ENCODE measurements around the gene SLC26A11.
"Not testable (repeated sequence)": the region's sequence is repeated elsewhere in the genome, so short reads cannot be mapped to it uniquely, and the experiment has no call there.

The SLC26A11 gene

GRCh38 chr17:80233202-80233601 lies 13.0 kb downstream of the SLC26A11 start:
- Histone ChIP-seq H3K27me3 (ENCODE audit: control insufficient read depth, insufficient read depth, low read length) (no peaks in the 10 kb centered on the region), H3K4me1 (ENCODE audit: control insufficient read depth, insufficient read depth, low read length) (no peaks in the 10 kb centered on the region), H3K9ac (ENCODE audit: low read depth, low read length) (no peak overlapping the region), H3K4me3 (ENCODE audit: low read depth, low read length) (no peak overlapping the region), H3K36me3 (ENCODE audit: control insufficient read depth, insufficient read depth, low read length) (peaks cover 13% of the 10 kb centered on the region), H3K9me3 (ENCODE audit: control insufficient read depth, insufficient read depth, low read length) (no peaks in the 10 kb centered on the region)

DNA sequence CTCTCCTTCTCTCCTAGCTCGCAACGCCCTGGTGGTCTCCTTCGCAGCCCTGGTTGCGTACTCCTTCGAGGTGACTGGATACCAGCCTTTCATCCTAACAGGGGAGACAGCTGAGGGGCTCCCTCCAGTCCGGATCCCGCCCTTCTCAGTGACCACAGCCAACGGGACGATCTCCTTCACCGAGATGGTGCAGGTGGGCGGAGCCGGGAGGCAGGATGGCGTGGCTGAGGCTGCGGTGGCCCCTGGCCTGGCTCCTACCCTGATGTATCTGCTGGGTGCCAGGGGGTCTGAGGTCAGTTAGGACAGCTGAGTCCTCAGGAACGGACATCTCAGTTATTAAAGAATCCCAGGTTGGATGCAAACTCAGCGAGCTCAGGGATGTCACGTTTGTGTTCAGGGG lies 16.7 kb downstream of the SLC26A11 start:
- H3K9me3 ChIP-seq (ENCODE audit: control insufficient read depth, insufficient read depth, low read length) = no peaks in the 10 kb centered on the region
- peaks cover 12% of the 10 kb centered on the region for H3K36me3 ChIP-seq (ENCODE audit: control insufficient read depth, insufficient read depth, low read length)
- H3K9ac ChIP-seq (ENCODE audit: low read depth, low read length) = no peak overlapping the region
- H3K4me1 ChIP-seq (ENCODE audit: control insufficient read depth, insufficient read depth, low read length) = no peaks in the 10 kb centered on the region
- H3K4me3 ChIP-seq (ENCODE audit: low read depth, low read length) = no peak overlapping the region
- no peaks in the 10 kb centered on the region for H3K27me3 ChIP-seq (ENCODE audit: control insufficient read depth, insufficient read depth, low read length)

GRCh38 chr17:80237386-80237785 lies 17.2 kb downstream of the SLC26A11 start:
- Histone ChIP-seq H3K36me3 (ENCODE audit: control insufficient read depth, insufficient read depth, low read length) (peaks cover 14% of the 10 kb centered on the region), H3K4me3 (ENCODE audit: low read depth, low read length) (no peak overlapping the region), H3K27me3 (ENCODE audit: control insufficient read depth, insufficient read depth, low read length) (no peaks in the 10 kb centered on the region), H3K9me3 (ENCODE audit: control insufficient read depth, insufficient read depth, low read length) (no peaks in the 10 kb centered on the region), H3K9ac (ENCODE audit: low read depth, low read length) (no peak overlapping the region), H3K4me1 (ENCODE audit: control insufficient read depth, insufficient read depth, low read length) (no peaks in the 10 kb centered on the region)

- Histone ChIP-seq H3K27me3 (ENCODE audit: control insufficient read depth, insufficient read depth, low read length) (no peaks in the 10 kb centered on the region), H3K36me3 (ENCODE audit: control insufficient read depth, insufficient read depth, low read length) (peaks cover 17% of the 10 kb centered on the region), H3K9me3 (ENCODE audit: control insufficient read depth, insufficient read depth, low read length) (no peaks in the 10 kb centered on the region), H3K4me3 (ENCODE audit: low read depth, low read length) (no peak overlapping the region), H3K9ac (ENCODE audit: low read depth, low read length) (no peak overlapping the region), H3K4me1 (ENCODE audit: control insufficient read depth, insufficient read depth, low read length) (no peaks in the 10 kb centered on the region)
Measured at GRCh38 chr17:80242505-80242904, 22.3 kb downstream of the SLC26A11 start.

DNA sequence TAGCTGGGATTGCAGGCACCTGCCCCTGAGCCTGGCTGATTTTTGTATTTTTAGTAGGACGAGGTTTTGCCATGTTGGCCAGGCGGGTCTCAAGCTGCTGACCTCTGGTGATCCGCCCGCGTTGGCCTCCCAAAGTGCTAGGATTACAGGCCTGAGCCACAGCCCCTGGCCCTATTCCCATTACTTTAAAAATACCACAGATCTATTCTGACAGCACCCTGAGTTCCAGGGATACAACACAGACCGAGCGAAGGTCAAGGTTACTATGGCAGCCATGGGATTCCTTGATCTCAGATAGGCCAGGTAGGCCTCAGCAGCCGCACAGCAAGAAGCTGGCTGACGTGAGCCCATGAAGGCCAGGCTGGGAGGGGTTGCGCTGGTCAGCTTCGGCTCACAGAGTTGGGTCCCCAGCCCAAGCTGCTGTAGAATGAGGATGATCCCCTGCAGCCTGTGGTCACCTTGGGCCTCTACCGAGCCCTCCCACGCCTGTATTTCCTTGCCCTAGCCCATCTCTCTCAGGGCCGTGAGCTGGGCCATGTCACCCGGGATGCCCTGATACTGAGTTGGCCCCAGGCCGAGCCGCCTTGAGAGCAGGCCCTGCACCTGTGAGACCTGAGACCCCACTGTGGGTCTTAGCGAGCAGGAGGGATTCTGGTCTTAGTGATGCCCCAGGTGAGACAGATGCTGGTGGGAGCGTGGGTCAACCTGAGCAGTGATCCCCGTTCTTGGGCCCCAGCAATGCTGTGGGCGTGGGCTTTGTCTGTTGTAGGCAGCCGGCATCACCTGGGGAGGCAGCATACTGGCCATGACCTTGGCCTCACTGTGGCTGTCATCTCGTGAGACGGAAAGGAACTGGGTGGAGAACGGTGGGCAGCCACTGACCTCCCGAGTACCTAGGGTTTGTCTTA lies 23.6 kb downstream of the SLC26A11 start:
- Histone ChIP-seq H3K4me3 (ENCODE audit: low read depth, low read length) (no peak overlapping the region), H3K36me3 (ENCODE audit: control insufficient read depth, insufficient read depth, low read length) (peaks cover 16% of the 10 kb centered on the region), H3K9ac (ENCODE audit: low read depth, low read length) (no peak overlapping the region), H3K27me3 (ENCODE audit: control insufficient read depth, insufficient read depth, low read length) (no peaks in the 10 kb centered on the region), H3K4me1 (ENCODE audit: control insufficient read depth, insufficient read depth, low read length) (no peaks in the 10 kb centered on the region), H3K9me3 (ENCODE audit: control insufficient read depth, insufficient read depth, low read length) (no peaks in the 10 kb centered on the region)

DNA sequence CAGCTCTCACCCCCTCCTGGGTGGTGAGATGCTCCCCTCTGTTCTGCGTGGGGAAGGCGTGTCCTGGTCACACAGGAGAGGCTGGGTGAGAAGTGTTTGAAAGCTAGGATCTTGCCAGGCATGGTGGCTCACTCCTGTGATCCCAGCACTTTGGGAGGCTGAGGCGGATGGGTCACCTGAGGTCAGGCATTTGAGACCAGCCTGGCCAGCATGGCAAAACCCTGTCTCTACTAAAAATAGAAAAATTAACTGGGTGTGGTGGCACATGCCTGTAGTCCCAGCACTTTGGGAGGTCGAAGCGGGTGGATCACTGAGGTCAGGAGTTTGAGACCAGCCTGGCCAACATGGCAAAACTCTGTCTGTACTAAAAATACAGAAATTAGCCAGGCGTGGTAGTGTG lies 24.2 kb downstream of the SLC26A11 start:
- H3K27me3 ChIP-seq (ENCODE audit: control insufficient read depth, insufficient read depth, low read length); H3K9ac ChIP-seq (ENCODE audit: low read depth, low read length); H3K4me1 ChIP-seq (ENCODE audit: control insufficient read depth, insufficient read depth, low read length); H3K4me3 ChIP-seq (ENCODE audit: low read depth, low read length); H3K9me3 ChIP-seq (ENCODE audit: control insufficient read depth, insufficient read depth, low read length): not testable (repeated sequence)
- peaks cover 21% of the 10 kb centered on the region for H3K36me3 ChIP-seq (ENCODE audit: control insufficient read depth, insufficient read depth, low read length)

DNA sequence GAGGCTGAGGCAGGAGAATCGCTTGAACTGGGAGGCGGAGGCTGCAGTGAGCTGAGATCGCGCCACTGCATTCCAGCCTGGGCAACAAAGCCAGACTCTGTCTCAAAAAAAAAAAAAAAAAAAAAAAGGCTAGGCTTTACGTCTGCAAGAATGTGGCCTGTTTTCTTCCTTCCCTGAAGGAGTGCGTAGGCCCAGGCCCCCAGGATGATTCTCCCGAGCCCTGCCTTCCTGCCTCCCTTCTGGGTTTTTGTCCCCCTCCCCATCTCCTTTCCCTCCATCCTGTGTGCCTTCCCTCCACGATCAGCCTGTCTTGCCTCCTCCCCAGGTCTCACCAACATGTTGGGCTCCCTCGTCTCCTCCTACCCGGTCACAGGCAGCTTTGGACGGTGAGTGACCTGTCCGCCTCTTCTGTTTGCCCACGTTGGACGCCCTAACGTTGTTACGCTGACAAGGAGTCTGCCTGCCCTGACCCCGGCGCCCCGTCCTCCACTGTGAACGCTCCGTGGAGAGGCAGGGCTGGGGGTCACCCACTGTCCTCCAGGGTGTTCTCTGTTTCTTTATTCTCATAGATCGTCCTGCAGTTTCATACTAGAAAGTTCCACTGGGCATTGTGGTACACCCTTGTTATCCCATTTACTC lies 24.8 kb downstream of the SLC26A11 start:
- no peaks in the 10 kb centered on the region for H3K4me1 ChIP-seq (ENCODE audit: control insufficient read depth, insufficient read depth, low read length)
- no peaks in the 10 kb centered on the region for H3K27me3 ChIP-seq (ENCODE audit: control insufficient read depth, insufficient read depth, low read length)
- H3K9ac ChIP-seq (ENCODE audit: low read depth, low read length) = no peak overlapping the region
- H3K36me3 ChIP-seq (ENCODE audit: control insufficient read depth, insufficient read depth, low read length) = peaks cover 21% of the 10 kb centered on the region
- H3K9me3 ChIP-seq (ENCODE audit: control insufficient read depth, insufficient read depth, low read length) = no peaks in the 10 kb centered on the region
- no peak overlapping the region for H3K4me3 ChIP-seq (ENCODE audit: low read depth, low read length)

DNA sequence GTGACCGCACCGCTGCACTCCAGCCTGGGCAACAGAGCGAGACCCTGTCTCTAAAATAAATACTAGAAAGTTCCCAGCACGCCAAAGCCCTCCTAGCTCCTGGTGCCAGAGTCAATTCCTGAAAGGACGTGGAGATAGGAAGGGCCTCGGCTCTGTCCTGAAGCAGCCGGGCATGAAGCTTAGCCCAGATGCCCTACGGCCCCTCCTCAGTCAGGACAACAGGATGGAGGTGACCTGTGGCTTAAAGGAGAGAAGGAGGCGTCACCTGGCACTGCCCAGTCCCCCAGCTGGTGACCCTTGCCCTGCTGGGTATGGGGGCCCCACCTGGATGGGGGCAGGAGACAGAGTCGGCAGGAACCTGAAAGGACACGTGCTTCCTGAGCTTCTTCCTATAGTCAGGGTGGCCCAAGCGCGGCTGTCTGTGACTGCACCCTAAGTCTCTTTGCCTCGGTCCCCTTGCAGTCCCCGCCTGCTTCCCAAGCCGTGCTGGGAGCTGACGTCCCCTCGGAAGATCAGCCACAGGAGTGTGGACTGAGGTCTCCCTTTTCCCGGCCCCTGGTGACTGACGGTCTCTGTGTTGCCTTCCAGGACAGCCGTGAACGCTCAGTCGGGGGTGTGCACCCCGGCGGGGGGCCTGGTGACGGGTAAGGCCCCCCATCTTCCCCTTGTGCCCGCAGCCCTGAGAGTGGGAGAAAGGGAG lies 25.5 kb downstream of the SLC26A11 start:
- H3K36me3 ChIP-seq (ENCODE audit: control insufficient read depth, insufficient read depth, low read length) = peaks cover 21% of the 10 kb centered on the region
- no peaks in the 10 kb centered on the region for H3K4me1 ChIP-seq (ENCODE audit: control insufficient read depth, insufficient read depth, low read length)
- no peak overlapping the region for H3K9ac ChIP-seq (ENCODE audit: low read depth, low read length)
- H3K27me3 ChIP-seq (ENCODE audit: control insufficient read depth, insufficient read depth, low read length) = no peaks in the 10 kb centered on the region
- no peaks in the 10 kb centered on the region for H3K9me3 ChIP-seq (ENCODE audit: control insufficient read depth, insufficient read depth, low read length)
- no peak overlapping the region for H3K4me3 ChIP-seq (ENCODE audit: low read depth, low read length)

DNA sequence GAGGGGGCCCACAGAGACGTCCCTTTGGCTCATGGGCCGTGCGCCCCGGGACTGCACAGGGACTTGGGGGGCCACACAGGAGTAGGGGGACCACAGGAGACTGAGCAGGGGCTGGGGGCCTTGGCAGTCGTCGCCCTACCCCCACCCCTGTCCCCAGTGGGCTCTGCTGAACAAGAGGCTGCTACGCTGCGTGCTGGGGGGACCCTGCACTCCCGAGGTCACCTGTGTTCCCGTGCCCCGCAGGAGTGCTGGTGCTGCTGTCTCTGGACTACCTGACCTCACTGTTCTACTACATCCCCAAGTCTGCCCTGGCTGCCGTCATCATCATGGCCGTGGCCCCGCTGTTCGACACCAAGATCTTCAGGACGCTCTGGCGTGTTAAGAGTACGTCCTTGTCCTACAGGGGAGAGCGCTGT lies 26.0 kb downstream of the SLC26A11 start:
- no peak overlapping the region for H3K4me3 ChIP-seq (ENCODE audit: low read depth, low read length)
- peaks cover 21% of the 10 kb centered on the region for H3K36me3 ChIP-seq (ENCODE audit: control insufficient read depth, insufficient read depth, low read length)
- H3K4me1 ChIP-seq (ENCODE audit: control insufficient read depth, insufficient read depth, low read length) = no peaks in the 10 kb centered on the region
- H3K9me3 ChIP-seq (ENCODE audit: control insufficient read depth, insufficient read depth, low read length) = no peaks in the 10 kb centered on the region
- no peak overlapping the region for H3K9ac ChIP-seq (ENCODE audit: low read depth, low read length)
- no peaks in the 10 kb centered on the region for H3K27me3 ChIP-seq (ENCODE audit: control insufficient read depth, insufficient read depth, low read length)

- Histone ChIP-seq H3K9ac (ENCODE audit: low read depth, low read length) (no peak overlapping the region), H3K4me1 (ENCODE audit: control insufficient read depth, insufficient read depth, low read length) (no peaks in the 10 kb centered on the region), H3K36me3 (ENCODE audit: control insufficient read depth, insufficient read depth, low read length) (peaks cover 21% of the 10 kb centered on the region), H3K27me3 (ENCODE audit: control insufficient read depth, insufficient read depth, low read length) (no peaks in the 10 kb centered on the region), H3K9me3 (ENCODE audit: control insufficient read depth, insufficient read depth, low read length) (no peaks in the 10 kb centered on the region), H3K4me3 (ENCODE audit: low read depth, low read length) (no peak overlapping the region)
Measured at GRCh38 chr17:80246726-80247125, 26.5 kb downstream of the SLC26A11 start.

DNA sequence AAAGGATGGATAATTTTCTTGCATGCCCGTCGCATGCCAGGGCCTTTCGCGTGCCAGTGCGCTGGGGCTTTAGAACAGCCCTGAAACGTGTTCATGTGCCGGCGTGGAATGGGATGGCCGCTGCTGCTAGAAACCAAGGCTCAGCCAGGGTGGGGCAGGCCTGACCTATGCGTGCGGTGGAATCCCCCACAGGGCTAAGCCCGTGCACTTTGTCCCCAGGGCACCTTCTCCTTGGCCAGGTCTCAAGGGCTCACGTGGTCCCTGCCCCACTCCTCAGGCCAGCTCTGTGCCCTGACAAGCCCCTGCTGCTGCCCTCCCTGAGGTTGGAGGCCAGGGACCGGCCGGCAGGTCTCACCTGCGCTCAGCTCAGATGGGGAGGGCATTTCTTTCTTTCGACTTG lies 27.3 kb downstream of the SLC26A11 start:
- Histone ChIP-seq H3K9ac (ENCODE audit: low read depth, low read length) (no peak overlapping the region), H3K9me3 (ENCODE audit: control insufficient read depth, insufficient read depth, low read length) (no peaks in the 10 kb centered on the region), H3K27me3 (ENCODE audit: control insufficient read depth, insufficient read depth, low read length) (no peaks in the 10 kb centered on the region), H3K36me3 (ENCODE audit: control insufficient read depth, insufficient read depth, low read length) (peaks cover 17% of the 10 kb centered on the region), H3K4me1 (ENCODE audit: control insufficient read depth, insufficient read depth, low read length) (no peaks in the 10 kb centered on the region), H3K4me3 (ENCODE audit: low read depth, low read length) (no peak overlapping the region)

Measured in iPS-15b (cell line).